GM12878 (cell line): ENCODE data around the gene MCF2L2. TPM values are rescaled to one million over a fixed set of nuclear protein-coding genes. Genes with fewer than 3 reads are reported as not detected.
"Not testable (repeated sequence)": the region's sequence is repeated elsewhere in the genome, so short reads cannot be mapped to it uniquely, and the experiment has no call there.

Experiments used
- ATAC-seq: fragments of 200-7000 bp; cut with Tn5 transposase; 3 replicates; pipeline ENCODE4 v1.9.1; 2020; ENCODE audit warnings: mild to moderate bottlenecking, moderate library complexity
- BruUV-seq: library from RNA; stranded (reverse); fragments of 400-500 nt; replicated peaks from 2 replicates; lab custom pipeline; 2021; lab: Mats Ljungman, UMichigan
- CTCF ChIA-PET: fragments of 300-600 bp; sonication (Branson Sonifier 250); formaldehyde crosslinking; extraction: SDS; loops from one replicate; lab custom pipeline; 2021; ENCODE audit warnings: inconsistent platforms; lab: Yijun Ruan, JAX
- POLR2A ChIA-PET: fragments of 350-600 bp; formaldehyde crosslinking; extraction: SDS; loops from one replicate; lab custom pipeline; 2021; ENCODE audit warnings: inconsistent platforms; lab: Charles Lee
- RAD21 ChIA-PET: fragments of 300-600 bp; sonication (Branson Sonifier 250); formaldehyde crosslinking; loops from one replicate; lab custom pipeline; 2023; ENCODE audit warnings: antibody characterized with exemption; ENCODE audit not compliant: unreplicated experiment; lab: Charles Lee
- SMC1A ChIA-PET: fragments of 300-600 bp; sonication (Branson Sonifier 250); formaldehyde crosslinking; loops from one replicate; lab custom pipeline; 2023; ENCODE audit not compliant: unreplicated experiment, uncharacterized antibody; lab: Charles Lee
- DNase-seq: peaks from one replicate; pipeline ENCODE4 v3.0.0-alpha.2; 2011; ENCODE audit warnings: low read depth, low spot score
- FAIRE-seq: peaks from 3 replicates; lab custom pipeline; 2011; peaks lifted over from hg19 to GRCh38; lab: Jason Lieb, UNC
- H2AFZ ChIP-seq: 2 replicates; pipeline ENCODE4 v1.6.0; 2011; ENCODE audit warnings: low read depth, low read length, control low read depth; ENCODE audit not compliant: control insufficient read depth
- H3K27ac ChIP-seq: 2 replicates; pipeline ENCODE4 v1.5.1; 2011; ENCODE audit warnings: control low read depth; ENCODE audit not compliant: control insufficient read depth, insufficient read depth
- H3K27me3 ChIP-seq, 2 experiments: replicated peaks in 1 of 2; 2 replicates each; pipeline versions ENCODE4 v1.6.0 to v1.6.1; 2011; ENCODE audit warnings: low read length in 1 of 2; ENCODE audit not compliant: control insufficient read depth in 2 of 2, insufficient read depth in 2 of 2
- H3K36me3 ChIP-seq, 2 experiments: 2 replicates each; pipeline ENCODE4 v1.5.1; 2011; ENCODE audit warnings: low read length in 1 of 2; ENCODE audit not compliant: control insufficient read depth in 2 of 2, insufficient read depth in 2 of 2
- H3K4me1 ChIP-seq: 2 replicates; pipeline ENCODE4 v1.6.1; 2011; ENCODE audit warnings: mild to moderate bottlenecking, low read length, moderate library complexity, mixed read lengths; ENCODE audit not compliant: control insufficient read depth, insufficient read depth
- H3K4me2 ChIP-seq: 2 replicates; pipeline ENCODE4 v1.6.0; 2011; ENCODE audit warnings: control low read depth; ENCODE audit not compliant: control insufficient read depth, insufficient read depth
- H3K4me3 ChIP-seq: fragments of 200-600 bp; sonication (generic); 2 replicates; pipeline ENCODE4 v1.5.1; 2016
- H3K79me2 ChIP-seq: 2 replicates; pipeline ENCODE4 v1.6.0; 2011; ENCODE audit warnings: low read length; ENCODE audit not compliant: control insufficient read depth, insufficient read depth
- H3K9ac ChIP-seq: 2 replicates; pipeline ENCODE4 v1.8.0; 2011; ENCODE audit warnings: low read length, control low read depth, mixed read lengths; ENCODE audit not compliant: control insufficient read depth, insufficient read depth
- H3K9me3 ChIP-seq: replicated peaks from 3 replicates; pipeline ENCODE4 v1.5.1; 2011; ENCODE audit warnings: mild to moderate bottlenecking, low read length; ENCODE audit not compliant: control insufficient read depth, insufficient read depth
- H4K20me1 ChIP-seq: 2 replicates; pipeline ENCODE4 v1.6.0; 2011; ENCODE audit not compliant: control insufficient read depth, insufficient read depth
- MEF2A ChIP-seq: IDR thresholded peaks from 2 replicates; pipeline ENCODE4 v1.6.1; 2011; ENCODE audit warnings: low read depth, mild to moderate bottlenecking, low read length, moderate library complexity; ENCODE audit not compliant: insufficient read depth
- SUZ12 ChIP-seq: fragments of 200-600 bp; sonication (generic); IDR thresholded peaks from one replicate; pipeline ENCODE4 v1.6.1; 2018; ENCODE audit warnings: antibody characterized with exemption, mild to moderate bottlenecking; ENCODE audit not compliant: unreplicated experiment
- TARDBP ChIP-seq: IDR thresholded peaks from 2 replicates; pipeline ENCODE4 v1.6.1; 2016; ENCODE audit warnings: borderline replicate concordance
- WGBS: methylation state at CpG from one replicate; pipeline ENCODE4 v1.1.6; 2016; ENCODE audit warnings: low lambda C conversion rate; ENCODE audit not compliant: insufficient replicate concordance, insufficient coverage; ENCODE audit errors: missing lambda C conversion rate; 5-methylcytosine and 5-hydroxymethylcytosine counted together
- in situ Hi-C: fragments of 300-500 bp; cut with MboI; formaldehyde crosslinking; loops from 9 replicates; pipeline ENCODE4 v1.14.3; 2018; ENCODE audit warnings: mixed read lengths
- intact Hi-C: fragments of 100-400 bp; cut with micrococcal nuclease; formaldehyde crosslinking; loops from one replicate; pipeline ENCODE4 v1.14.2; 2022; ENCODE audit not compliant: unreplicated experiment
- polyA plus RNA-seq, 11 experiments: library from polyadenylated mRNA; depleted of rRNA in 4 of 11; unstranded in 6 of 11; stranded (reverse) in 5 of 11; fragments of >200 nt; fragmentation: Nextera tagmentation in 4 of 11; fragmentation: Illumina TruSeq in 1 of 11; extraction: Ambion mirVana in 4 of 11; extraction: Trizol in 1 of 11; gene quantifications; 1 replicate in 1 of 11; 2 replicates in 10 of 11; pipeline versions ENCODE4 v1.2.1 to v1.2.3, GENCODE V29; 2011 to 2016; ENCODE audit warnings: inconsistent platforms in 2 of 11, missing spikeins in 2 of 11, low read depth in 1 of 11
- total RNA-seq, 4 experiments: library from RNA; depleted of rRNA in 3 of 4; stranded (reverse); fragments of >200 nt in 3 of 4; fragmentation: Illumina TruSeq in 1 of 4; extraction: Trizol in 1 of 4; gene quantifications; 2 replicates each; pipeline versions ENCODE4 v1.2.1 to v1.2.3, GENCODE V29; 2013 to 2021

MCF2L2 gene
- total and polyA plus RNA-seq, 10 of the 15 experiments (the other 5 are each of a cell fraction or from before 2014, with no cell fraction given) = 0.37 to 2.8 (median 1.4) TPM

- BruUV-seq = TSS peak; percentile 85
- Histone ChIP-seq H3K4me2 (peak overlapping the region; percentile 95), H3K4me3 (peak overlapping the region; percentile 76; the same call in 1 of the 2 replicates), H3K27me3 (peaks cover 0 to 11% of the 10 kb centered on the region in 2 experiments; a peak in 3 of 4 replicates), H3K9ac (no peak overlapping the region), H3K4me1 (peaks cover 4% of the 10 kb centered on the region), H3K79me2 (no peaks in the 10 kb centered on the region), H2AFZ (no peak overlapping the region; the same call in 1 of the 2 replicates), H3K36me3 (no peaks in the 10 kb centered on the region), H3K9me3 (no peaks in the 10 kb centered on the region; the same call in 2 of the 3 replicates), H4K20me1 (no peaks in the 10 kb centered on the region), H3K27ac (no peak overlapping the region)
- SMC1A ChIA-PET = interaction anchor here (2.3 kb wide), 1 partner anchor 10 kb away, joined by 8 read pairs; no protein-coding TSS in a partner anchor
- ATAC-seq (no peak), FAIRE-seq (no peak), DNase-seq (no peak)
- 40% methylated on average over 19 of the region's 28 CpGs for WGBS
- POLR2A ChIA-PET = interaction anchor here (1.3 kb wide), 1 partner anchor 21 kb away, joined by 3 read pairs; no protein-coding TSS in a partner anchor
- TF ChIP-seq TARDBP = no peak
- TF ChIP-seq SUZ12 = peak; percentile 12
- TF ChIP-seq MEF2A = no peak
- intact Hi-C loops = no loop called here
- CTCF ChIA-PET = no interaction called here
- in situ Hi-C loops = no loop called here
- RAD21 ChIA-PET = no interaction called here
These were observed 1.1 kb downstream of the MCF2L2 start for GRCh38 chr3:183427196-183427875.

- FAIRE-seq, H3K9ac ChIP-seq, H3K4me3 ChIP-seq, RAD21 ChIA-PET, DNase-seq, BruUV-seq, H2AFZ ChIP-seq, H4K20me1 ChIP-seq, H3K36me3 ChIP-seq, H3K4me1 ChIP-seq, H3K27ac ChIP-seq, SMC1A ChIA-PET, intact Hi-C loops, ATAC-seq, H3K9me3 ChIP-seq, CTCF ChIA-PET, H3K27me3 ChIP-seq, in situ Hi-C loops, POLR2A ChIA-PET, H3K4me2 ChIP-seq, H3K79me2 ChIP-seq: not testable (repeated sequence)
- WGBS = 77% methylated on average over 2 of the region's 2 CpGs
These were observed 9.6 kb downstream of the MCF2L2 start for GRCh38 chr3:183418807-183419206.
